Lung (tissue), 12 donors: ENCODE measurements around the gene ADPRS. TPM values are rescaled to one million over a fixed set of nuclear protein-coding genes. Genes with fewer than 3 reads are reported as not detected.

Experiments used
- ATAC-seq: fragments of 200-7000 bp; cut with Tn5 transposase; one replicate; pipeline ENCODE4 v1.9.1; 2020; ENCODE audit warnings: moderate number of reproducible peaks; ENCODE audit not compliant: insufficient read depth, low FRiP score
- DNase-seq, 3 donors: peaks; one replicate each; pipeline ENCODE4 v3.0.0-alpha.2; 2013 to 2017
- H3K27ac ChIP-seq, 2 donors: one replicate each; pipeline ENCODE4 v1.5.1; 2013; ENCODE audit warnings: mild to moderate bottlenecking in 2 of 2, moderate library complexity in 2 of 2, control low read depth in 1 of 2, inconsistent platforms in 1 of 2, low read depth in 1 of 2, low read length in 1 of 2
- H3K27me3 ChIP-seq, 3 donors: one replicate each; pipeline ENCODE4 v1.5.1; 2013; ENCODE audit warnings: low read length in 2 of 3; ENCODE audit not compliant: control insufficient read depth in 3 of 3, insufficient read depth in 3 of 3
- H3K36me3 ChIP-seq, 4 donors: one replicate each; pipeline ENCODE4 v1.5.1; 2013; ENCODE audit warnings: low read length in 4 of 4, mild to moderate bottlenecking in 1 of 4, moderate library complexity in 1 of 4; ENCODE audit not compliant: control insufficient read depth in 4 of 4, insufficient read depth in 4 of 4
- H3K4me1 ChIP-seq, 5 donors: one replicate each; pipeline ENCODE4 v1.5.1; 2013; ENCODE audit warnings: low read length in 5 of 5, mild to moderate bottlenecking in 2 of 5, moderate library complexity in 1 of 5; ENCODE audit not compliant: control insufficient read depth in 5 of 5, insufficient read depth in 5 of 5
- H3K4me3 ChIP-seq: one replicate; pipeline ENCODE4 v1.5.1; 2013; ENCODE audit warnings: mild to moderate bottlenecking, control low read depth, moderate library complexity
- H3K9ac ChIP-seq, 2 donors: one replicate each; pipeline ENCODE4 v1.5.1; 2013; ENCODE audit warnings: low read length in 2 of 2, control low read depth in 1 of 2; ENCODE audit not compliant: insufficient read depth in 1 of 2
- H3K9me3 ChIP-seq, 4 donors: one replicate each; pipeline ENCODE4 v1.5.1; 2013; ENCODE audit warnings: low read length in 3 of 4, mild to moderate bottlenecking in 1 of 4, moderate library complexity in 1 of 4; ENCODE audit not compliant: control insufficient read depth in 4 of 4, insufficient read depth in 3 of 4
- WGBS, 2 donors: extraction: QIAGEN DNeasy Blood & Tissue Kit; methylation state at CpG; one replicate each; pipeline ENCODE4 v1.1.7; 2013; 5-methylcytosine and 5-hydroxymethylcytosine counted together
- polyA plus RNA-seq, 2 donors: library from polyadenylated mRNA; stranded (reverse); fragments of 200-250 nt; gene quantifications; one replicate each; pipeline ENCODE4 v1.2.1, GENCODE V29; 2013
- total RNA-seq, 2 donors: library from RNA; depleted of rRNA in 1 of 2; stranded (reverse); fragments of >200 nt in 1 of 2; gene quantifications; one replicate each; pipeline ENCODE4 v1.2.1, GENCODE V29; 2014 to 2021
- TF ChIP-seq, protein P1 (sequence below): IDR thresholded peaks from 2 replicates; pipeline ENCODE4 v1.5.1; 2012; ENCODE audit warnings: mild to moderate bottlenecking; ENCODE audit errors: control extremely low read depth, extremely low read depth
- donor health status: control.
- donor health status: control.
- donor health status: Bipolar disorder and iron deficiency.
- donor health status: healthy.
- donor health status: DM: yes; HTN: yes; CAD: no.

Gene ADPRS
- total and polyA plus RNA-seq, 4 donors: 22.0 to 44.3 (median 32.5) TPM

DNA sequence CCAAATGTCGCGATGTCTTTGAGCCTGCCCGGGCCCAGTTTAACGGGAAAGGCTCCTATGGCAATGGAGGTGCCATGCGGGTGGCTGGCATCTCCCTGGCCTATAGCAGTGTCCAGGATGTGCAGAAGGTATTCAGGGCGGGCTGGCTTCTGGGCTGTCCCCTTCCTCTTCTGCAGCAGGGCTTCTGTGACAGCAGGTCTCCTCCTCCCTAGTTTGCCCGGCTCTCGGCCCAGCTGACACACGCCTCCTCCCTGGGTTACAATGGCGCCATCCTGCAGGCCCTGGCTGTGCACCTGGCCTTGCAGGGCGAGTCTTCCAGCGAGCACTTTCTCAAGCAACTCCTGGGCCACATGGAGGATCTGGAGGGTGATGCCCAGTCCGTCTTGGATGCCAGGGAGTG, 3.0 kb downstream of the ADPRS start:
- peaks cover 3 to 50% (median 29%) of the 10 kb centered on the region in 4 donors for H3K36me3 ChIP-seq
- H3K9me3 ChIP-seq: no peaks in the 10 kb centered on the region
- DNase-seq (no peak), ATAC-seq (no peak)
- WGBS, 2 donors: 94 to 99% methylated on average over 13 of the region's 13 CpGs
- H3K27ac ChIP-seq: no peak overlapping the region
- H3K27me3 ChIP-seq: no peaks in the 10 kb centered on the region
- TF ChIP-seq, protein P1, sequence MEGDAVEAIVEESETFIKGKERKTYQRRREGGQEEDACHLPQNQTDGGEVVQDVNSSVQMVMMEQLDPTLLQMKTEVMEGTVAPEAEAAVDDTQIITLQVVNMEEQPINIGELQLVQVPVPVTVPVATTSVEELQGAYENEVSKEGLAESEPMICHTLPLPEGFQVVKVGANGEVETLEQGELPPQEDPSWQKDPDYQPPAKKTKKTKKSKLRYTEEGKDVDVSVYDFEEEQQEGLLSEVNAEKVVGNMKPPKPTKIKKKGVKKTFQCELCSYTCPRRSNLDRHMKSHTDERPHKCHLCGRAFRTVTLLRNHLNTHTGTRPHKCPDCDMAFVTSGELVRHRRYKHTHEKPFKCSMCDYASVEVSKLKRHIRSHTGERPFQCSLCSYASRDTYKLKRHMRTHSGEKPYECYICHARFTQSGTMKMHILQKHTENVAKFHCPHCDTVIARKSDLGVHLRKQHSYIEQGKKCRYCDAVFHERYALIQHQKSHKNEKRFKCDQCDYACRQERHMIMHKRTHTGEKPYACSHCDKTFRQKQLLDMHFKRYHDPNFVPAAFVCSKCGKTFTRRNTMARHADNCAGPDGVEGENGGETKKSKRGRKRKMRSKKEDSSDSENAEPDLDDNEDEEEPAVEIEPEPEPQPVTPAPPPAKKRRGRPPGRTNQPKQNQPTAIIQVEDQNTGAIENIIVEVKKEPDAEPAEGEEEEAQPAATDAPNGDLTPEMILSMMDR: no peak
- no peak overlapping the region for H3K4me3 ChIP-seq
- H3K9ac ChIP-seq: no peak overlapping the region
- peaks cover 4 to 17% (median 7%) of the 10 kb centered on the region in 5 donors for H3K4me1 ChIP-seq

- TF ChIP-seq, protein P1: no peak
- H3K4me1 ChIP-seq: peaks cover 4 to 17% (median 7%) of the 10 kb centered on the region in 5 donors
- H3K36me3 ChIP-seq: peaks cover 3 to 50% (median 29%) of the 10 kb centered on the region in 4 donors
- H3K27ac ChIP-seq: no peak overlapping the region
- H3K9me3 ChIP-seq: no peaks in the 10 kb centered on the region
- no peak overlapping the region for H3K9ac ChIP-seq
- H3K27me3 ChIP-seq: no peaks in the 10 kb centered on the region
- ATAC-seq (no peak), DNase-seq (no peak)
- 95 to 96% methylated on average over 17 of the region's 17 CpGs for WGBS, 2 donors
- no peak overlapping the region for H3K4me3 ChIP-seq
Observed at GRCh38 chr1:36092166-36092797, 3.6 kb downstream of the ADPRS start.

- TF ChIP-seq, protein P1: no peak
- 95 to 97% methylated on average over 9 of the region's 9 CpGs for WGBS, 2 donors
- Histone ChIP-seq H3K4me1 (peaks cover 4 to 17% (median 7%) of the 10 kb centered on the region in 5 donors), H3K9ac (no peak overlapping the region), H3K27me3 (no peaks in the 10 kb centered on the region), H3K36me3 (peaks cover 3 to 50% (median 29%) of the 10 kb centered on the region in 4 donors), H3K9me3 (no peaks in the 10 kb centered on the region), H3K27ac (no peak overlapping the region), H3K4me3 (no peak overlapping the region)
- ATAC-seq (no peak), DNase-seq (no peak)
Observed at GRCh38 chr1:36092798-36093185, 4.1 kb downstream of the ADPRS start.

GRCh38 chr1:36093226-36093625, 4.5 kb downstream of the ADPRS start:
- ATAC-seq (no peak), DNase-seq (no peak)
- Histone ChIP-seq H3K9ac (no peak overlapping the region), H3K27ac (no peak overlapping the region), H3K9me3 (no peaks in the 10 kb centered on the region), H3K4me1 (peaks cover 4 to 14% (median 7%) of the 10 kb centered on the region in 5 donors), H3K36me3 (peaks cover 3 to 50% (median 29%) of the 10 kb centered on the region in 4 donors), H3K27me3 (no peaks in the 10 kb centered on the region), H3K4me3 (no peak overlapping the region)
- TF ChIP-seq, protein P1: no peak
- WGBS, 2 donors: 90 to 91% methylated on average over 7 of the region's 7 CpGs
